Vagina (tissue), 2 donors: ENCODE results near the gene LBHD1.

ENCODE experiments used
- CTCF ChIP-seq, 3 experiments: fragments of 450-650 bp in 2 of 3; fragments of 200-600 bp in 1 of 3; sonication (generic) in 1 of 3; IDR thresholded peaks; one replicate each; pipeline ENCODE4 v1.5.1; 2017 to 2019; ENCODE audit warnings: antibody characterized with exemption in 3 of 3, mild to moderate bottlenecking in 2 of 3, moderate library complexity in 2 of 3
- POLR2A ChIP-seq, 2 donors: fragments of 450-650 bp; IDR thresholded peaks; one replicate each; pipeline ENCODE4 v1.6.1; 2017; ENCODE audit warnings: antibody characterized with exemption in 2 of 2, mild to moderate bottlenecking in 2 of 2, moderate library complexity in 2 of 2

GRCh38 chr11:62614275-62614674 is 57.8 kb downstream of the LBHD1 start:
- TF ChIP-seq CTCF (IDR thresholded peaks at IDR 0.05) (no peak), POLR2A (IDR thresholded peaks at IDR 0.05) (no peak)
